Measurements from ENCODE around the gene MRGPRF. TPM values are rescaled to one million over a fixed set of nuclear protein-coding genes. Genes with fewer than 3 reads are reported as not detected.

MRGPRF gene
- total RNA-seq, 2 donors from 2014 or later = 20.0 to 53.3 TPM

GRCh38 chr11:69049490-69049867 lies 36.4 kb upstream of the MRGPRF start:
- 8% methylated on average over 15 of the region's 15 CpGs for WGBS
- H3K4me1 ChIP-seq (replicated peaks) = peaks cover 16% of the 10 kb centered on the region
- no peaks in the 10 kb centered on the region for H3K27me3 ChIP-seq (replicated peaks; ENCODE audit: insufficient read depth)
- TF ChIP-seq POLR2AphosphoS5 (IDR thresholded peaks at IDR 0.05) (no peak), CTCF (IDR thresholded peaks at IDR 0.05) (no peak), POLR2A (IDR thresholded peaks at IDR 0.05) (no peak)
- H3K4me3 ChIP-seq = peak overlapping the region; percentile 89 to 100
- peak overlapping the region; percentile 87 to 94 for H3K27ac ChIP-seq
- H3K36me3 ChIP-seq = no peaks in the 10 kb centered on the region
- intact Hi-C loops (cut with DNase I) = no loop called here
- no peak for DNase-seq (ENCODE audit: low spot score)
- H3K9me3 ChIP-seq = no peaks in the 10 kb centered on the region

- intact Hi-C loops (cut with DNase I) = loop anchor here (1.0 kb wide), 1 partner anchor 35 kb away; no protein-coding TSS in a partner anchor
- WGBS = under 1% methylated on average over 71 of the region's 76 CpGs
- no peaks in the 10 kb centered on the region for H3K27me3 ChIP-seq (replicated peaks; ENCODE audit: insufficient read depth)
- DNase-seq (ENCODE audit: low spot score) = peak; percentile 91
- peak; percentile 86 for TF ChIP-seq POLR2A (IDR thresholded peaks at IDR 0.05)
- TF ChIP-seq POLR2AphosphoS5 (IDR thresholded peaks at IDR 0.05) = peak; percentile 96
- peak in 1 of 4 experiments; percentile 22 for TF ChIP-seq CTCF (IDR thresholded peaks at IDR 0.05)
- H3K4me1 ChIP-seq (replicated peaks) = peaks cover 16% of the 10 kb centered on the region
- peak within 1 kb of the TSS; percentile 89 to 100 for H3K4me3 ChIP-seq
- no peaks in the 10 kb centered on the region for H3K36me3 ChIP-seq
- peak within 1 kb of the TSS; percentile 87 to 94 for H3K27ac ChIP-seq
- H3K9me3 ChIP-seq = no peaks in the 10 kb centered on the region
These were observed 35.8 kb upstream of the MRGPRF start, which contains the start of gene TPCN2 for GRCh38 chr11:69048694-69049489. Gene TPCN2, plus strand, starts transcription at chr11:69048932. Its CDS starts 66 bp downstream, at chr11:69048998.

GRCh38 chr11:69048031-69048693 lies 35.1 kb upstream of the MRGPRF start:
- Histone ChIP-seq H3K9me3 (no peaks in the 10 kb centered on the region), H3K4me3 (peak overlapping the region; percentile 89 to 100), H3K27ac (peak overlapping the region; percentile 87 to 94), H3K36me3 (no peaks in the 10 kb centered on the region), H3K27me3 (replicated peaks; ENCODE audit: insufficient read depth) (no peaks in the 10 kb centered on the region), H3K4me1 (replicated peaks) (peaks cover 16% of the 10 kb centered on the region)
- WGBS = 36% methylated on average over 11 of the region's 11 CpGs
- no peak for DNase-seq (ENCODE audit: low spot score)
- TF ChIP-seq CTCF (IDR thresholded peaks at IDR 0.05) = no peak
- TF ChIP-seq POLR2A (IDR thresholded peaks at IDR 0.05) = no peak
- no peak for TF ChIP-seq POLR2AphosphoS5 (IDR thresholded peaks at IDR 0.05)
- intact Hi-C loops (cut with DNase I) = loop anchor here (1.0 kb wide), 1 partner anchor 34 kb away; no protein-coding TSS in a partner anchor

- no peaks in the 10 kb centered on the region for H3K9me3 ChIP-seq
- DNase-seq (ENCODE audit: low spot score) = peak; percentile 74
- peak; percentile 84 for TF ChIP-seq POLR2AphosphoS5 (IDR thresholded peaks at IDR 0.05)
- TF ChIP-seq CTCF (IDR thresholded peaks at IDR 0.05) = peak; percentile 36 to 70 (median 61)
- TF ChIP-seq POLR2A (IDR thresholded peaks at IDR 0.05) = no peak
- H3K27me3 ChIP-seq (replicated peaks; ENCODE audit: insufficient read depth) = no peaks in the 10 kb centered on the region
- H3K4me3 ChIP-seq = no peak overlapping the region
- no peaks in the 10 kb centered on the region for H3K36me3 ChIP-seq
- peak overlapping the region; percentile 60 to 69 for H3K27ac ChIP-seq
- no peaks in the 10 kb centered on the region for H3K4me1 ChIP-seq (replicated peaks)
- intact Hi-C loops (cut with DNase I) = no loop called here
- WGBS = 13% methylated on average over 15 of the region's 15 CpGs
These were observed 31.3 kb upstream of the MRGPRF start for GRCh38 chr11:69044111-69045013.
